T-helper 22 cell (primary cell): Measurements from ENCODE around the gene CNPY4.

Experiments used
- DNase-seq: peaks from one replicate; pipeline ENCODE4 v3.0.0-alpha.2; 2020; ENCODE audit warnings: low read depth

Gene CNPY4, protein sequence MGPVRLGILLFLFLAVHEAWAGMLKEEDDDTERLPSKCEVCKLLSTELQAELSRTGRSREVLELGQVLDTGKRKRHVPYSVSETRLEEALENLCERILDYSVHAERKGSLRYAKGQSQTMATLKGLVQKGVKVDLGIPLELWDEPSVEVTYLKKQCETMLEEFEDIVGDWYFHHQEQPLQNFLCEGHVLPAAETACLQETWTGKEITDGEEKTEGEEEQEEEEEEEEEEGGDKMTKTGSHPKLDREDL

GRCh38 chr7:100119072-100119969 lies at the start of gene CNPY4, which contains the start of gene TAF6:
Gene CNPY4, plus strand, starts transcription at chr7:100119634. Its CDS starts 111 bp downstream, at chr7:100119745.
Gene TAF6, minus strand, starts transcription at chr7:100119358. Its CDS starts 5,149 bp downstream, at chr7:100114209.
- DNase-seq: peak; percentile 92

DNA sequence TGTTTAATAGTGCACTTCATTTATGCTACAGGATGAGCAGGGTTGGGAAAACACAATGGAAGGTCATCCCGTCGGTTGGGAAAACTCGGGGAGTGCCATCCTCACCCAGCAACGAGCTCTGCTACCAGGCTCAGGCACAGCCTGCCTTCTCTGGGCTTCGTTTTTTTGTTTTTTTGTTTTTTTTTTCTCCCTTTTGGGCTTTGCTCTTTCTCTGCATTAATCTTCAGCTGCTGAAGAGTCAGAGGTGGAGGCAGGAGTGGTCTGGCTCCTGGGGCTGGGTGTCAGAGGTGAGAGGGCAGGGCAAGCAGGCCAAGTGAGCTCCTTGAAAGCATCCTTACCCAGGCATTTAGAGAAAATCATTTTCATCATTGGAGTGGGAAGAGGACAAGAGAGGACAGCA lies 49.4 kb upstream of the CNPY4 start:
- DNase-seq: no peak

- DNase-seq: no peak
Measured at GRCh38 chr7:100071018-100071723, 48.3 kb upstream of the CNPY4 start.

DNA sequence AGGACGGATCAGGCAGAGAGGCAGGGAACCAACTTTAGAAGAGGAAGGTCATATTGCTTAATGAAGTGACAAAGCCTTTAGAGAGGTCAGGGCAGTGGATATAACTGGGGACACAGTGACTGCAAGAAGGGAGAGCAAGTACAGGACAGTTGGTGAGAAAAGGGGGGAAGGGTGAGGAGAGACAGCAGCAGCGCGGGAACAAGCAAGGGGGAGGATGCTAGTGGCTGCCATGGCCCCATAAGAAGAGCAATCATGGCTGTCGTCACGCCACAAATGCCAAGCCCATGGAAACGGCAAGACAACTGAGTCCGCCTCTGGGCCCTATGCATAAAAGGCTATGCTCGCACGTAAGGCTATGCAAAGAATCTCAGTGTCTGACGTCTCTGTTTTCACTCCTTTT lies 47.0 kb upstream of the CNPY4 start:
- no peak for DNase-seq

DNA sequence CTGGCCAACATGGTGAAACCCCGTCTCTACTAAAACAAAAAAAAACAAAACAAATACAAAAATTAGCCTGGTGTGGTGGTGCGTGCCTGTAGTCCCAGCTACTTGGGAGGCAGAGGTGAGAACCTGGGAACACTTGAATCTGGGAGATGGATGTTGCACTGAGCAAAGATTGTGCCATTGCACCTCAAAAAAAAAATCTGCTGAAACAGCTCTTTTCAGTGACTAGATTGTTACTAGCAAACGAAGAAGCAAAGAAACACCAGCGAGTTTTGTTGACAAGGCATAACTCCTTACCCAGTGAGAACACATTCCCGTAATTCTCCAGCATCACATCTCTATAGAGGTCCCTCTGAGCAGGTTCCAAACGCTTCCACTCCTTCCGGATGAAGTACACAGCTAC lies 44.6 kb upstream of the CNPY4 start:
- no peak for DNase-seq

- no peak for DNase-seq
Measured at GRCh38 chr7:100075418-100075817, 44.0 kb upstream of the CNPY4 start.

GRCh38 chr7:100077205-100077604 lies 42.2 kb upstream of the CNPY4 start:
- no peak for DNase-seq

GRCh38 chr7:100079024-100079560 lies 40.3 kb upstream of the CNPY4 start:
- no peak for DNase-seq

DNA sequence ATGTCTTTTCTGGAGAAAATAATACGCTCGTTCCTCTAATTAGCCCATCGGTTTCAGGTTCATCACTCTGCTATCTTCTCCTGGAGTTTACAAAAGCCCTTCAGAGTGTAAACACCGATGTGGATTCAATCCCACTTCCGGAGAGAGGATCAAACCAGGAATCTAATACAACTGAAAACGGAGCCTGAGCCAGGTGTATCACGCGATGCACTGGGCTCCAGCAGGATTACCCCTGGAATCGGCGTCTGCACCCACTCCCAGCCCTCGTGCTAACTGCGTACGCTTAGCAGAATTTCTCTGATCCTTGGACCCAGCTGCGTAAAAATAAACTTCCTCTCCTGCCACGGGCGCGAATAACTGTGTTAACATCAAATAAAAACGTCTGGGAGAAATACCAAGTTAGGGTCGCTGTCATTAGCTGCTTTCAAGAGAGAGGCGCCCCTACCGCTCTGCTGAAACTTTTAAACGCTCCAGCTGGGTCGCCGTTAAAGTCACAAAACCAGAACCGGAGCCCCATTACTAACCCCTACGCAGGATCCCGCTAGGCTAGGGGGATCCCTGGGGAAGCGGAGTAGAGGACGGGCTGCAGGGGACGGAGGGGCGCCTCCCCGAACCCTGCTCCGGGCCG lies 38.4 kb upstream of the CNPY4 start:
- no peak for DNase-seq

DNA sequence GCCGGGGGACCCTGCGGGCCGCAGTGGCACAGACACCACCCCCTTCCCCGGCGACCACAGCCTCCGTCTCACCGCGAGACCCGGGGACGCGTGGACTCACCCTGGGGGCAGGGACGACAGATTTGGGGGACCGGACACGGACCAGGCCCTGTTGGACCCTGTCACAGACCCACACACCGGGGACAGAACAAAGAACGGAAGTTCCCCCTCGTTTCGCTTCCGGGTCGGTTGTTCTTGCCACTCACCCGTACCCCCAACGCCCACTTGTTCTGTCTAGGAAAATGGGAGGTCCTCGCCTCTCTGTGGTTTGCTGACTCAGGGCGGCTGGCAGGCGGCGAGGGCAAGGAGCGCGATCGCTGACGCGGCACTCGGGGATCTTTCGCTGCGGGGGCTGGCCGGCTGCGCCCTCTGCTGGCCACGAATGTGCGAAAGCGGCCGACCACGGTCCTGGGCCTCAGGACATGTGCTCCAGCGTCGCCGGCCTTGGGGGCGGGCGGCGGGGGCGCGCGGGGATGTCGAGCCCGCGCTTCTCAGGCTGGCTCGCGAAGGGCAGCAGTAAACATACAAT lies 37.8 kb upstream of the CNPY4 start, which contains the start of gene ZNF3:
Gene ZNF3 (minus strand): TSS at position 189 of the 568 bp plus-strand sequence. CDS start 4,366 bp downstream, outside the sequence.
- DNase-seq: peak; percentile 97

DNA sequence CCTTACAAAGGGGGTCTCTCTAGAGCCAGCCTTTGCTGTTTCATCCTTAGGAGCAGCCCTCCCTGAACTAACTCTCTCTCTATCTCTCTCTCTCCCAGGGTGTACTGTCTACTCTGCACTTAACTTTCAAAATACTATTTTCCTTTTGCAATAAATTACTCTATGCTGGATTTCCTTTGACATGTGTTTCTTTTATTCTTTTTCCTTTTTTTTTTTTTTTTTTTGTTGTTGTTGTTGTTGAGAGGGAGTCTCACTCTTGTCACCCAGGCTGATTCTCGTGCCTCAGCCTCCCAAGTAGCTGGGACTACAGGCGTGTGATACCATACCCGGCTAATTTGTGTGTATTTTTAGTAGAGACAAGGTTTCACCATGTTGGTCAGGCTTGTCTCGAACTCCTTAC lies 36.5 kb upstream of the CNPY4 start:
- no peak for DNase-seq

GRCh38 chr7:100085515-100085914 lies 33.9 kb upstream of the CNPY4 start:
- DNase-seq: no peak

DNA sequence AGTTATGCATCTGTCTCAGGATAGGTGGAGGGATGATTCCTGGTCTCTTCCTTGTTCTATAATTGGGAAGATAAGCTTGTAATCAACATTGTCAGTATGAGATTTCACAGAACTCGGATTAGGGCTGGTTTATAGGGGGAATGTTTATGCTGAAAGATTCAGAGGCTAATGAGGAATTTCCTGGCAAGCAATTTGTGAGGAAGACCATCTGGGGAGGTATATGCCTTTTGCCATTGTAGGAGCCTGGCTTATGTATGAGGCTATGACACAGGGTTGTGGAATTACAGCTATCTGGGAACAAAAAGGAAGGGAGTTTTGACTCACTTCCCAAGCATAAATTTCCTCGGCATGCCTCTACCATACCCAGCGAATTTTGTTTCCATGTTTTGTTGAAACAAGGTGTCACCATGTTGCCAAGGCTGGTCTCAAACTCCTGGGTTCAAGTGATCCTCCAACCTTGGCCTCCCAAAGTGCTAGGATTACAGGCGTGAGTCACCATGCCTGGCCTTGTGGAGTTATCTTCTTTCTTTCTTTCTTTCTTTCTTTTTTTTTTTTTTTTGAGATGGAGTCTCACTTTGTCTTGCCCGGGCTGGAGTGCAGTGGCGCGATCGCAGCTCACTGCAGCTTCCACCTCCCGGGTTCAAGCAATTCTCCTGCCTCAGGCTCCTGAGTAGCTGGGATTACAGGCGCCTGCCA lies 32.2 kb upstream of the CNPY4 start:
- no peak for DNase-seq

- no peak for DNase-seq
Measured at GRCh38 chr7:100088095-100088620, 31.3 kb upstream of the CNPY4 start.

- DNase-seq: peak; percentile 80
Measured at GRCh38 chr7:100088621-100089457, 30.6 kb upstream of the CNPY4 start, which contains the start of gene COPS6. Gene COPS6, plus strand, starts transcription at chr7:100088969. Its CDS starts 22 bp downstream, at chr7:100088991.

- no peak for DNase-seq
Measured at GRCh38 chr7:100089458-100090196, 29.8 kb upstream of the CNPY4 start.

- DNase-seq: no peak
Measured at GRCh38 chr7:100090527-100091410, 28.7 kb upstream of the CNPY4 start.
